Fibroblast of the aortic adventitia (primary cell): ENCODE results near the gene ENSA. TPM values are rescaled to one million over a fixed set of nuclear protein-coding genes. Genes with fewer than 3 reads are reported as not detected.
A peak's percentile ranks its signal among the peaks of the same experiment; 100 is the strongest.
"Not testable (repeated sequence)": the region's sequence is repeated elsewhere in the genome, so short reads cannot be mapped to it uniquely, and the experiment has no call there.

Experiments used
- DNase-seq: peaks from one replicate; pipeline ENCODE4 v3.0.0-alpha.2; 2010; ENCODE audit warnings: low read depth
- H3K4me3 ChIP-seq: 2 replicates; pipeline ENCODE4 v1.5.1; 2011; ENCODE audit warnings: low read depth, mild to moderate bottlenecking, control low read depth, low read length, moderate library complexity
- total RNA-seq: library from RNA; depleted of rRNA; stranded (reverse); fragments of >200 nt; gene quantifications from 2 replicates; pipeline ENCODE4 v1.2.3, GENCODE V29; 2012; ENCODE audit warnings: low replicate concordance
- TF ChIP-seq, protein P1 (sequence below): IDR thresholded peaks from 2 replicates; pipeline ENCODE4 v1.5.1; 2011; ENCODE audit warnings: mild to moderate bottlenecking, low read length, control low read depth, inconsistent platforms; ENCODE audit not compliant: insufficient read depth

ENSA gene
- total RNA-seq, 1 donor = 82.1 TPM

DNA sequence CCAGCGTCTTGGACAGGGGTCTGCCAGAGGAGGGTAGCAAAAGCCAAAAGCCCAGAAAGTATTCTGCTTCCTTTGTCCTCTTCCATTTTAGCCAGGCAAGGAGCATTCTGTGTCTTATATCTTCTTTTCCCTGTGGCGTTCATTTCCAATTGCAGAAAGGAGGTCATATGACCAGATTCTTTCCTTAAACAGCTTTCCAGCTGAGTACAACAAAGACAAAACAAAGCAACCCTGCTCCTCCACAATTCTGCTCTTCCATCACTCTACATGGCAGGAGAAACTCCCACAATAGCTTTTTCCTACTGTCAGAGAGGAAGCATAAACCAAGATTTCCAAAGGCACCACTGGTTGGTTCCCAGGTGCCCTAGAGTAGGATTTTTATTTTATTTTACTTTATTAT lies 19.7 kb downstream of the ENSA start:
- peak; percentile 56 for DNase-seq

GRCh38 chr1:150606463-150607142 lies 22.8 kb downstream of the ENSA start:
- DNase-seq = no peak
- TF ChIP-seq, protein P1, sequence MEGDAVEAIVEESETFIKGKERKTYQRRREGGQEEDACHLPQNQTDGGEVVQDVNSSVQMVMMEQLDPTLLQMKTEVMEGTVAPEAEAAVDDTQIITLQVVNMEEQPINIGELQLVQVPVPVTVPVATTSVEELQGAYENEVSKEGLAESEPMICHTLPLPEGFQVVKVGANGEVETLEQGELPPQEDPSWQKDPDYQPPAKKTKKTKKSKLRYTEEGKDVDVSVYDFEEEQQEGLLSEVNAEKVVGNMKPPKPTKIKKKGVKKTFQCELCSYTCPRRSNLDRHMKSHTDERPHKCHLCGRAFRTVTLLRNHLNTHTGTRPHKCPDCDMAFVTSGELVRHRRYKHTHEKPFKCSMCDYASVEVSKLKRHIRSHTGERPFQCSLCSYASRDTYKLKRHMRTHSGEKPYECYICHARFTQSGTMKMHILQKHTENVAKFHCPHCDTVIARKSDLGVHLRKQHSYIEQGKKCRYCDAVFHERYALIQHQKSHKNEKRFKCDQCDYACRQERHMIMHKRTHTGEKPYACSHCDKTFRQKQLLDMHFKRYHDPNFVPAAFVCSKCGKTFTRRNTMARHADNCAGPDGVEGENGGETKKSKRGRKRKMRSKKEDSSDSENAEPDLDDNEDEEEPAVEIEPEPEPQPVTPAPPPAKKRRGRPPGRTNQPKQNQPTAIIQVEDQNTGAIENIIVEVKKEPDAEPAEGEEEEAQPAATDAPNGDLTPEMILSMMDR = no peak
- H3K4me3 ChIP-seq = no peak overlapping the region

More for the DNA sequence above, 19.7 kb downstream of the ENSA start:
- TF ChIP-seq, protein P1 = no peak
- H3K4me3 ChIP-seq = no peak overlapping the region

DNA sequence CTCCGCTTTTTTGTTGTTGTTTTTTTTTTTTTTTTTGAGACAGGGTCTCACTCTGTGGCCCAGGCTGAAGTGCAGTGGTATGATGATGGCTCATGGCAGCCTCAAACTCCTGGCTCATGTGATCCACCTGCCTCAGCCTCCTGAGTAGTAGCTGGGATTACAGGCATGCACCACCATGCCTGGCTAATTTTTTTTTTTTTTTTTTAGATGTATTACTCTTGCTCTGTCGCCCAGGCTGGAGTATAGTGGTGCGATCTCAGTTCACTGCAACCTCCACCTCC lies 24.0 kb downstream of the ENSA start:
- not testable (repeated sequence) for DNase-seq, H3K4me3 ChIP-seq

- TF ChIP-seq, protein P1 = no peak
- no peak for DNase-seq
- no peak overlapping the region for H3K4me3 ChIP-seq
These were observed 25.2 kb downstream of the ENSA start for GRCh38 chr1:150604226-150604588.

- TF ChIP-seq, protein P1 = no peak
- no peak for DNase-seq
- no peak overlapping the region for H3K4me3 ChIP-seq
These were observed 25.7 kb downstream of the ENSA start for GRCh38 chr1:150603711-150604110.

DNA sequence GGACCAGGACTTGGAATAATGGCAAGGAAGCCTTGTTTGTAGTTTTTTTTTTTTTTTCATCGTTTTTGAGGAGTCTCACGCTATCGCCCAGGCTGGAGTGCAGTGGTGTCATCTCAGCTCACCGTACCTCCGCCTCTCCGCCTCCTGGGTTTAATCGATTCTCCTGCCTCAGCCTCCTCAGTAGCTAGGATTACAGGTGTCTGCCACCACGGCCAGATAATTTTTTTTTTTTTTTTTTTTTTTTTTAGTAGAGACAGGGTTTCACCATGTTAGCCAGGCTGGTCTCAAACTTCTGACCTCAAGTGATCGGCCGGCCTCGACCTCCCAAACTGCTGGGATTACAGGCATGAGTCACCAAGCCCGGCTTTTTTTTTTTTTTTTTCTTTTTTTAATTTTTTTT lies 27.0 kb downstream of the ENSA start:
- H3K4me3 ChIP-seq, DNase-seq: not testable (repeated sequence)

- TF ChIP-seq, protein P1 = no peak
- DNase-seq = no peak
- no peak overlapping the region for H3K4me3 ChIP-seq
These were observed 27.9 kb downstream of the ENSA start for GRCh38 chr1:150601540-150601939.

DNA sequence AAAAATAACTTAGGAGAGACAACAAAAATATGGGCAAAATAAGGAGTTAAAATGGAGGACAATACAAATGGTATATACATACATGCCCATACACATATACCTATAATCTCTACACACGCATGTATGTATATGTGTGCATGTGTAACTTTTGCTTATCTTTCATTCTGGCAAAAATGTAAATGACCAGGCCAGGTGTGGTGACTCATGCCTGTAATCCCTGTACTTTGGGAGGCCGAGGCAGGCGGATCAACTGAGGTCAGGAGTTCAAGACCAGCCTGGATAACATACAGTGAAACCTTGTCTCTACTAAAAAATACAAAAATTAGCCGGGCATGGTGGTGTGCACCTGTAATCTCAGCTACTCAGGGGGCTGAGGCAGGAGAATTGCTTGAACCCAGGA lies 31.1 kb downstream of the ENSA start:
- H3K4me3 ChIP-seq, DNase-seq: not testable (repeated sequence)
